KBM-7 (cell line): ENCODE measurements around the gene GAP43.

Source experiments
- DNase-seq: peaks from one replicate; pipeline ENCODE4 v3.0.0-alpha.2; 2015
- in situ Hi-C: fragments of 300-500 bp; cut with MboI; formaldehyde crosslinking; loops from 2 replicates; pipeline ENCODE4 v1.14.3; 2020; ENCODE audit warnings: low sequenced_read_pairs, low pct_unique_long_range_greater_than_20kb, mixed read lengths

The GAP43 gene

GRCh38 chr3:115688418-115688817 is 65.1 kb downstream of the GAP43 start:
- in situ Hi-C loops = no loop called here
- DNase-seq = no peak

- in situ Hi-C loops = no loop called here
- DNase-seq = no peak
These were observed 66.6 kb downstream of the GAP43 start for GRCh38 chr3:115689928-115690327.

GRCh38 chr3:115691964-115692363 is 68.7 kb downstream of the GAP43 start:
- DNase-seq = no peak
- in situ Hi-C loops = no loop called here

- in situ Hi-C loops = no loop called here
These were observed 69.7 kb downstream of the GAP43 start for GRCh38 chr3:115692887-115693524.

GRCh38 chr3:115693868-115694267 is 70.6 kb downstream of the GAP43 start:
- in situ Hi-C loops = no loop called here

More at GRCh38 chr3:115692887-115693524, 69.7 kb downstream of the GAP43 start:
- DNase-seq = peak; percentile 82

GRCh38 chr3:115695090-115695489 is 71.8 kb downstream of the GAP43 start:
- in situ Hi-C loops = no loop called here

More at GRCh38 chr3:115693868-115694267, 70.6 kb downstream of the GAP43 start:
- no peak for DNase-seq

GRCh38 chr3:115697263-115698053 is 74.1 kb downstream of the GAP43 start:
- in situ Hi-C loops = no loop called here
- DNase-seq = peak; percentile 7

More at GRCh38 chr3:115695090-115695489, 71.8 kb downstream of the GAP43 start:
- no peak for DNase-seq

- in situ Hi-C loops = no loop called here
- DNase-seq = no peak
These were observed 75.7 kb downstream of the GAP43 start for GRCh38 chr3:115698851-115699591.

GRCh38 chr3:115699706-115700105 is 76.4 kb downstream of the GAP43 start:
- no peak for DNase-seq
- in situ Hi-C loops = no loop called here

- in situ Hi-C loops = no loop called here
These were observed 79.3 kb downstream of the GAP43 start for GRCh38 chr3:115702598-115702997.

GRCh38 chr3:115704661-115705338 is 81.5 kb downstream of the GAP43 start:
- in situ Hi-C loops = no loop called here

More at GRCh38 chr3:115702598-115702997, 79.3 kb downstream of the GAP43 start:
- no peak for DNase-seq

GRCh38 chr3:115706311-115706829 is 83.1 kb downstream of the GAP43 start:
- in situ Hi-C loops = no loop called here
- no peak for DNase-seq

More at GRCh38 chr3:115704661-115705338, 81.5 kb downstream of the GAP43 start:
- no peak for DNase-seq

- in situ Hi-C loops = no loop called here
- no peak for DNase-seq
These were observed 85.2 kb downstream of the GAP43 start for GRCh38 chr3:115708540-115708939.

GRCh38 chr3:115709093-115709492 is 85.8 kb downstream of the GAP43 start:
- in situ Hi-C loops = no loop called here
- DNase-seq = no peak

- in situ Hi-C loops = no loop called here
- DNase-seq = no peak
These were observed 86.6 kb downstream of the GAP43 start for GRCh38 chr3:115709931-115710330.

- in situ Hi-C loops = no loop called here
- DNase-seq = no peak
These were observed 87.5 kb downstream of the GAP43 start for GRCh38 chr3:115710799-115711198.

- in situ Hi-C loops = no loop called here
- no peak for DNase-seq
These were observed 89.6 kb downstream of the GAP43 start for GRCh38 chr3:115712871-115713270.

- in situ Hi-C loops = no loop called here
- no peak for DNase-seq
These were observed 90.0 kb downstream of the GAP43 start for GRCh38 chr3:115713284-115713683.

- in situ Hi-C loops = no loop called here
These were observed 92.0 kb downstream of the GAP43 start for GRCh38 chr3:115715241-115715745.

More at GRCh38 chr3:115715241-115715745, 92.0 kb downstream of the GAP43 start:
- no peak for DNase-seq
